RPMI7951 (cell line): ENCODE data around the gene ELAVL2. TPM values are rescaled to one million over a fixed set of nuclear protein-coding genes. Genes with fewer than 3 reads are reported as not detected.
A peak's percentile ranks its signal among the peaks of the same experiment; 100 is the strongest.

Source experiments
- DNase-seq: peaks from one replicate; pipeline ENCODE4 v3.0.0-alpha.2; 2012; ENCODE audit warnings: low read depth
- total RNA-seq: library from RNA; depleted of rRNA; stranded (reverse); fragments of >200 nt; shearing (Covaris generic); gene quantifications from 2 replicates; pipeline ENCODE4 v1.2.3, GENCODE V29; 2014

Gene ELAVL2
- total RNA-seq, 1 experiment from 2014 or later, result 1.1 TPM

DNA sequence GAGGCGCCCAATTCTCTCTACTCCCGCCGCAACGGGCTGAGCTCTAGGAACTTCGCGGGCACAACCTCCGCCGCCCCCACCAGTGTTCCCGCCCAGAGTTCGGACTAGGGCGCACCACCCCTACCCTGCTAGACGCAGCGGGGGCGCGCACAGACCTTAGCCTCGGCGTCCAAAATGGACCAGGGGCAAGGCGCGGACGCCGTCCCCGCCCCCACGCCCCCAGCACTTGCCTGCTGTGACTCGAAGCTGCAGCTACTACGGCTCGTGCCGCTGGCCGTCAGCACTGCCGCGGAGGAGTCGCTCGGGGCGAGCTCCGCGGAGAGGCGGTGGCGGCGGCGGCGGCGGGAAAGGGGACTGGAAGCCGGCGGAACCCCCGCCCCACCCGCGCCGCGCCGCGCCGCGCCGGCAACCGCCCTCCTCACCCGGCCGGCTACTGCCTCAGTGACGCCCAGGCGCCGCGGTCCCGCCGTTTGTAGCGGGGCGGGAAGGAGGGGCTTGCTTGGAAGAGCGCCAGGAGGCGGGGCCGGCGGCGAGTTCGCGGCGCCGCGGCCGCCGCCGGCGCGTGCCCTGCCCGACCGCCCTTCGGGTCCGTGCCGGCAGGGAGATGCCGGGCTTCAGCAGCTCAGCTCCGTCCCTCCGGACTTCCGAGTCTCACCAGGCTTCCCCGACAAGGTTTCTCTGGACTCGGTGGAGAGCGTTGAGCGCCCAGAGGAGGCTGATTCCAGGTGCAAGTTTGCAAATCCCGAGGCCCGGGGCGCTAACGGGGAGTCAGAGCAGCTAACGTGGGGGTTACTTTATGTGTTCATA is 4.5 kb downstream of the ELAVL2 start:
- DNase-seq, result peak; percentile 15

DNA sequence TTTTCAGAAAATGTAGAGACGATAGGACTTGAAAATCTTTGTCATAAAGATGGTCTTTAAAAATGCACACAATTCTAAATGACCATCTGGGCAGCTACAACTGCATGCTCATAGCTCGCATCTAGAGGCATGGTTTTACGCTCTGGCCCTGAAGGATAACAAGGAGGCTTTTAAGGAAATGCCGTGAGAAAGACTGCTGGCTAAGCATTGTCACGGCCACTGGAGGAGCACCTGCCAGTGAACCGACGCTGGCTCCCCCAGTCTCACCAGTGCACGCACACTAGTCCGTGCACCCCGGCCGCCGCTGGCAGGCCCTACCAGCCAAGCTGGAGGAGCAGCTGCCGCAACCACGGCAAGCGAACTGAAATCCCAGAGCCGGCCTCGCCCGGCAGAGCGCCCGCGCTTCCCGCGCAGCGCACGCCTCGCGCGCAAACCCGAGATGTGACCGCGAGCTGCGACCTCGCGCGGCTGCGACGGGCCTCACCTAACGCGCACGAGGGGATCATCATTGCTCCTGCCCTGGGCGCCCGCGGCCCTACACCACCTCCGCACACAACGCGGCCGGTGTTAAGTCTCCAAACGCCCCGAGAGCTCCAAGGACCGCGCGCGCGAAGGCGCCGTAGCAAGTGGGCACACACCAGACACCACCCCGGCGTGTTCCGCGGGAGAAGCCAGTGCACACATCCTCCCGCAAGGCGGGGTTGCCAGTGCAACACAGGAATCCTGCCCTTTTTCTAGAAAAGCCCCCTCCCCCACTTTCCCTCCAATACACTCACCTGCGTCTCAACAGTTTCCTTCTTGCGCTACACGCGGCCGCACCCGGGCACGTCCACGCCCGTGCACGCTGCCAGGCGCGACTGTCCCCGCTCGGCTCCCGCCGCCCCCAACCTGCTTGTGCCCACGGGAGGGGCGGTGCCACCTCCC is 5.3 kb downstream of the ELAVL2 start:
- DNase-seq, result no peak

DNA sequence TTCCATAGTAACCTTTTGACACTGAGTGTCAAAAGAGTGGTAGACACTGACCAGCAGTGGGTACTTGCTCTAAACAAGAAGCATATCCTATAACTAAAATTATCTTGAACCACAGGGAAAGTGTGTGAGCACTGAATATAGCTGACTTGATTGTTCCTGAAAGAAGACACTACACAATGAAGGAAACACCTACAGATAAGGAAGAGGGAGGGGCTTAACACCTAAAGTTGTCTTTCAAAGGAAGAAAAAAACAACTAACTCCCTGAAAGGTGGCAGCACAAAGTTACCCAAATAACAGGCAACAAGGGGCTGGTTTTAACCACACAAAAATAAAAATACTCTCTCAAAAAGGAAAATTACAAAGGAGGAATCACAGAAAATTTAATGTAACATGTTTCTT is 6.6 kb downstream of the ELAVL2 start:
- no peak for DNase-seq

DNA sequence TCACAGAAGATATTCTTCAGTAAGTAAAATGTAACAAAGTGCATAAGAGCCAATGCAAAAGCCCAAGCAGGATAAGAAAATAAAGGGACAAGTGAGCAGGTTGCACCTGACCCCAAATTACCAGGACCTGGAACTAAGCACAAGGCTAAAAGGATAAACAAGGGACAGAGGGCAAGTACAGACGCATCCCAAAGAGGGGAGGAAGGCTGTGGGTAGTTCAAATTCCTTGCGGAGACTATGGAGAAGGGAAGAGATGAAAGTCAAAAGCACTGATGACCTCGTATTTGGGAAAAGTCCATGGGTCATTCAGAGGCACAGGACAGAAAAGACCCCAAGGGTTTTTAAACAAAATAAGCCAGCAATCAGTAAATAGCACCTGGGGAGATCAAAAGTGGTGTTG is 11.8 kb downstream of the ELAVL2 start:
- DNase-seq, result no peak

DNA sequence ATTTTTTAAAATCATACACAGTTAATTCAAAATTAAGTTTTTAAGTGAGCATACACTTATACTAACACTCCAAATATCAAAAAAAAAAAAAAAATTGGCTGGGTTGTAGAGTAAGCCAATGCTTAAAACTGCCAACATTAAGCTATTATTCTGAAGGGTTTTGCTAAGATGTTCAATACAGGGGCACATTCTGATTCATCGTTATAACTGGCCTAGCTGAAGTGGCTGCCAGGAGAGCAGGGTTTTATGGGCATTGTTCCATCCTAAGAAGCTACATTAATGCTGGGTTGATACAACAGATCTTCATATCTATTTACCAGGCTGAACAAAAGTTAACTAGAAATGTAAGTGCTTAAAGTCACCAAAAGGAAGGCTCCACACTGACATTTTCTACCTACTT is 13.4 kb downstream of the ELAVL2 start:
- DNase-seq, result no peak

DNA sequence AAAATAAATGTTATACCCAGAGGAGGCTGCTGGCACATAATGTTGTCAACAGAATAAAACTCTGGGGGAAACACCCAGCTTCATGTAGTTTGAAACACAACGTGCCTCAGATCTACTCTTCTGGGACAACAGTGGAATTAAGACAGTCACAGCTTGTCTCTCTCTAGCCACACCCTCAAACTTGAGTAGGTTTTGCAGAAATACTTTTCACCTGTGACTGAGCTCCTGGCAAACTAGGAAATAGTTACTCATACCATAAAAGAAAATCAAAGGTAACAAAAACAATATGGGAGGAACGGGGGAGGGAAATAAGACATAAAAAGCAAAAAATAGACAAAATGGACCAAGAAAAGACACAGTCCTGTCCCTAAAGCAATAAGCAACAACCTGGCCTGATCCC is 14.4 kb downstream of the ELAVL2 start:
- DNase-seq, result no peak

DNA sequence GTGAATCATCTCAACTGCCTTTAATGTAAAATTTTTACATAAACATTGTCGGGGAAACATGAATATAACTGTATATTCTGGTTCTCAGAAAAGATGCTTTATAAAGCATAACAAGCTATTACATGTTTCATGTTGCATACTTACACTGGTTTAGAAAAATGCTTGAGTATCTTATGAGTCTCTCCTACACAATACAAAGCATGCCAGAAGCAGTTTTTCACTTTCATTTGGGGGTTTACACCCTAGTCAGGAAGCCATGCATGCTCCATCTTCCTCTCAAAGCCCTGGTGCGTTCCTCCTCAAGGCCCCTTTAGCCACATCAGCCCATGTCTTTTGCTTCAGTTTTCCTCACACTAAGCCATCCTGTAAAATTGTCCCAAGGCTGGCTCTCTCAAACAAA is 22.8 kb downstream of the ELAVL2 start:
- DNase-seq, result no peak

DNA sequence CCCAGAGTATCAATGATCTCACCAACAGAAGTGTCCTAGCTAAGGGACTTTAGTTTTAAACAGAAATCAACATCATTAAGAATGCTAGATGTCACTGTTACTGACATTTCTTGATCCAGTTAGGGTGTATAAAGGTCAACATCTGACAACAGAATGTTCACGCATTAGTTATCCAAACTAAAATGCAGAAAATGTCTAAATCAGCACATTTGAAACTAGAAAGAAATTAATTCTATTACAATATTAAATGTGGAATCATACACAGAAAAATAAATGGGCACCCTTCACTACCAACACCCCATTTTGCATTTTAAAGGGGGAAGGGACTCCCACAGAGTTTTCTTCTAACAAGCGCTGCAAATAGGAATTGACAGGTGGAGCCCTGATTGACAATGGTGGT is 24.5 kb downstream of the ELAVL2 start:
- DNase-seq, result no peak

DNA sequence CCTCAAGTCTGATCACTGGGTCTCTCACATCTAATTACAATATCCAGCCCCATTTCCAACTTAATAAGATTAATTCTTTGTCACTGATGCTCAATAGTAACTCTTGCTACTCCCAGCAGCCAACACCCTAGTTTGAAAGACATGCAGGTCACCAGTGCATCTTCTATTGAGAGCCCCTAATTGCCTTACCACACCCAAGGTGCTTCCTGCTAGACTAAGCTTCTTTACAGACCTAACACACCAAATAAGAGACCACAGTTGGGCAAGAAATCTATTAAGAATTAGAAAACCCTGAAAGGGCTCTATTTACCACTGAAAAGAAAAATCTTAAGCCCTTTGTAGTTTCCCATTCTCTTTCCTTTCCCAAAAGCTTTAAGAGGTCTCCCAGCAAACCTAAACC is 26.5 kb downstream of the ELAVL2 start:
- DNase-seq, result no peak

DNA sequence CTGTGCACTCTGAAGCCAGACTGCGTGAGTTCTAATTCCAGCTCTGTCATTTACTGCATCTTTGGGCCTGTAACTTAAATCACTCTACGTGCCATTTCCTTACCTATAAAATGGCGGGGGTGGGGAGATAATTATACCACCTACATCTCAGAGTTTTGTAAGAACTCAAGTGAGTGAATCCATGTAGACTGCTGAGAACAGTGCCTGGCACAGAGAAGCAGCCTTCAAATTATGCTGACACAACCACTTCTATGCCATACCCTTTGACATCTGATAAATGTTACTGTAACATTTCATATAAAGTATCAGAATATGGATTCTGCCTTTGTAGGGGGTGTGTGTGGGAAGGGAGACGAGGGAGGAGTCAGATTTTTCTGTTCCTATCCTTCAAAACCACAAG is 27.7 kb downstream of the ELAVL2 start:
- no peak for DNase-seq

DNA sequence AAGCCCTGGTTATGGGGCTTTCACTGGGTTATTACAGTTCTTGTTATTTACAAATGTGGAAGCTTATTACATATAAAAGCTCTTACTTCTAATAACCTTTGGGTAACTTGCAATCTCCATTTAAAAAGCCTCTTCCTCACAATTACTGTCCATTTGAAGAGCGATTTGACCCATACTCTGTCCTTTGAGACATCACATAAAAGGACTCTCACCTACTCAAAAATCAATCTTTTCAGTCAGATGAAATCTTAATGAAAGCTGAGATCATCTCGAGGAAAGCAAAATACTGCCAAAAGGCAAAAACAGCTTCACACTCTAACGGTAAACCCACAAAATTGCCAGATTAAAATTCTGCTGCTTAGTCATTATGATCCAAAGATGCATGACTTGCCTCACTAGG is 29.8 kb downstream of the ELAVL2 start:
- DNase-seq, result no peak

DNA sequence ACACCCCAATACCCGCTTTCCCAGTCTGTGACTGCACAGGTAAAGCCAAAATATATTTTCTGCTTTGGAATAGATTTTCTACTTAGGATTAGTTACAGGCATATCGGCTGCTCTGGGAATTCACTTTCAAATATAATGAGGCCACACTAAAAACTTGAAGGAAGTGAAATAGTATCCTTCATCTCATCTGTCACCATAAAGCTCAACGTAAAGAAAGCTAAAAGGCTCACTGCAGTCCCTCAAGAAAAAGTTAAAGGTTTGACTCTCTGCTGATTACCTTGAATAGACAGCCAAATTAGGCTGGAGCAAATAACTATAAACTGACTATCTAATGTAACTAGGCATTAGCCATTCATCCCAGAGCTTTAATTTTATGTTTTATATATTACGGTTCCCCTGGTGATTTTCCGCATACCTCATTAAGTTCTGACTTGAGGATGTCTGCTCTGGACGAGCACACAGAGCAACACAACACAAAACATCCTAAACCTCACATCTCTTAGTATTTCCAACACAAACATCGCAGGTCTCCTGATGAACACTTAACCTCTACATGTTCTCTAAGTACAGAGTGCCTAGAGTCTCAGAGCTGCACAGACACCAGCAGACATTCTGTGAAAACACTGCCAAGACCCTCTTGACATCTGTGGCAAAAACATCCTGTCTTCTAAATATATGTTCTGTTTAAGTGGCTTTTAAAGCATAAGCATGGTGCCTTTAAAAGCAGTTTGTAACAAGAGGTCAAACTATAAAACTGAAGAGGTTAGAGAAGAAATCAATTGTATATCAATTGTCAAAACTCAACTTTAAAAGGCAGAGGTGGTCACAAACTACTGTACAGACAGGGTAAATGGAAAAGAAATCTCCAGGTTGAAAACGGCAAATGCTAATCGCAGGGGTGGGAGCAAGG is 35.4 kb downstream of the ELAVL2 start:
- DNase-seq, result no peak

DNA sequence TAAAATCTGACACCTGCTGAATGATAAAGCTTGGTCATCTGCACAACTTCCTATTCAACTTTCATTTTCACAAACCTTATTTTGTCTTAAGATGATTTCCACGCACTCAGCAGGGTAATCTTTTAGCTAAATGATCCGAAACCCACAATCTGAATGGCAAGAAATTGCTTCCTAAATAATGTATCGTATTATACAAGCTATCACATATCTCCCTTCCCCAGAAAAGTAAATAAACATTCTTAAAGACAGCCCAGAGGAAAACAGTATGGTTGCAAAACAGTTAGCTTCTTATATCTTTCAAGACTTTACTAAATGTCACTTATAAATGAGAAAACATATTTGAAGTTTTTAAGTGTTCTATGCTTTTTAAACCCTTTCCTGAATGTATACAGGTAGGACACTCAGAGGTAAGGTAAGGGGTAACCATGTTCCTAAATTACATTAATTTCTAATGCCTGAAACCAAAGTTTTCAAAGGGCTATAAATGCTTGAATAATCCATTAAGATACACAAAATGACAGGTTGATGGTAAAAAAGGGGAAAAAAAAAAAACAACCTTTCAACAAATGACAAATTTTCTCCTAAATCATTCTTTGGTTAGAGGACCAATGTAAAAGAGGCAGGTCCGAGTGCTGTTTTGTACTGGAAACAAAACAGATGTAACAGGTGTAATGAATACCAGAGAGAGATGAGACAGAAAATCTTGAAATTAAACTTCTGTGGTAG is 36.3 kb downstream of the ELAVL2 start:
- no peak for DNase-seq

DNA sequence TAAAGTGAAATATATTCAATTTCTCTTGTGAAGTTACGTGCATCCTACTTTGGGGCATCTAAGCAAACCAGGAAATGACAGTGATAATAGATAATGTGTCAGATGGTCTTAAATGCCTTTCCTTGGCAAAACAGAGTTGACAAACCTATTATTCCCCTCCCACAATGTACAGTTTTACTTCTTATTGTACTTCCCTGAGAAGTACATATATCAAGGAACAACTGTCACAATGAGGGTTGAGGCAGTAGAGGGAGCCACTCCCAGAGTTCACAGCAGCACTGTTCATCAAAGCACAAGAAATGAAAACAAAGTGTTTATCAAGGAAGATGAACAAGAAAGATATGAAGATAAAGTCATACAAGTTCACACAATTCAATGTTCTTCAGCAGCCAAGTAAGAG is 41.1 kb downstream of the ELAVL2 start:
- DNase-seq, result no peak

DNA sequence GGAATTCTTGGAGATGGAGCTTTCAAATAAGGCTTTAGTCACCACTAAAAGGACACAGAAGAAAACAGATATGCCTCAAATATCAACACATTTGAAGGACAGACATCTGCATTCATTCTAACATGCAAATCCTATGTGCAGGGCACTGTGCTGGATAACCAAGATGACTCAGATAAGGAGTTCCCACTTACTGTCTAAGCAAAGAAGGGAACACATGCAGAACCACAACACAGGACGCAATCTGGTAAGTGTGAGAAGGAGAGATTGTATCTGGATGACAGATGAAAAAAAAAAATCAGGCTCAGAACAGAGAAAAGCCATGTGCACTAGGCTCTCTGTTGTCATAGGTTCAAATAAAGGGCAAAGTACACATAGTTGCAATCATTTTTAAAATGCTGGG is 42.5 kb downstream of the ELAVL2 start:
- peak; percentile 73 for DNase-seq

DNA sequence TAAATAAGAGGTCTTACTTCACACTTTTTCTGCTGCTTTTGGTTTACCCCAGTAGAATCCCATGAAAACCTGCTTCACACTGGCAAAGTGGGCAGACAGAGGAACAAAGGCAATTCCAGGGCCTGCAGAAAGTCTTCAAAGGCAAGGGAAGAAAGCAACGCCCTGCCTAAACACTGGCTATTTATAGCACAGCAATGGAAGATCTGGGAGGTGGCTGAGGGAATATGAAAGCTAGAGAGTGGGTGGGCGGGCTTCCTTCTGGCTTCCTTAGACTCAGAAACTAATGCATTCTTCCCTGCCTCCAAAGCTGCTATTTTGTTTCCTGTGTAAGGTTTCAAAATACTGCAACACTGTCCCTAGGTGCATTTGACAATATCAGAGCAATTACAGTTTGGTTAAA is 46.8 kb downstream of the ELAVL2 start:
- DNase-seq, result peak; percentile 42

DNA sequence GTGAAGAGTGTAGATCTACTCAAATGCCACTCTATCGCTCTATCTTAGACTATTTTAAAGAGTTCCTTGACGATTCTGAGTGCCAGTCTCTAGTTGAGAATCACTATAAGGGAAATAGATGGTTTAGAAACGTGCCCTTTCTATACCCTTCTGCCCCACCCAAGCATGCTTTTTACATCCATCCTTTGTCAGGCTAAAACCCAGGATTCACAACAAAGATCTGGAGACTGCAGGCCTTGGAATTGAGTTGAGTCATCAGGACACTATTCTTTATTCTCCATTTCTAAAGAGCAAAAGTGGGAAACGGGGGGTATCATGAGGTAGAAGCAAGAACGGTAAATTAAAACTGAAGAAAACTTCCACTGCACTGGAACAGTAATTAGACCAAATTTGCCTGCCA is 48.7 kb downstream of the ELAVL2 start:
- no peak for DNase-seq

DNA sequence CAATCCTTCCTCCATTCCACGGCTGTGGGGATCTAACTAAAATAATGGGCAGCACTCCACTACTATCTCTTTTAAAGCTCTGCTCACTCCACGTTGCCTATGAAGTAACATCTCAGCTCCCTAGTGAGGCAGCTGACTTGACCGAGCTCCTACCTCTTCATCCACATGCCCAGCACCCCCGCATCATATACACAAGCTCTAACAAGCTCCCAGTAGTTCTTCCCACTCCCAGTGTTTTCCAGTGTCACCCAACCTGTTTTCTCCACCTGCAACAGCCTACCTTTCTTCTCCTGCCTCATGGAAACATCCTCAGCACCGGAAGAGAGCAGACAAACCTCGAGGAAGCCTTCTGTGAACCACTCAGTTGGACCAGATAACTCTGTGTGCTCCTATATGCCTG is 50.5 kb downstream of the ELAVL2 start:
- DNase-seq, result no peak

DNA sequence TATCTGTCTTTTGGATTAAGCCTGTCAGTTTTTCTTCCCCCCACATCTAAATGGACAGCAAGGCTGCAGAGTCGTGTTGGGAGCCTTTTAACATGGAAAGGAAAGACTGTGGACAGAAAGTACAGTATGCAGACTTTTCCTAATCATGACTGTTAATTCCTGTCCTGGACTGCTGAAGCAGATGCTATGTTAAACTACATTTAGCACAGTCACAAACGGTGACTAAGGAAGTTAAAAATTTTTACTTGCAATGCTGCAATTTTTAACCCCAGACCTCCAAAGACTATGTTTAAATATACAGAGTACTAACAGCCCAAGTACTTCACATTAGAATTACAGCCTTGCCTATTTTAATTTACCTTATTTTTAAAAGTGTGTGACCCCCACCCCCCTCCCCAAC is 51.8 kb downstream of the ELAVL2 start:
- DNase-seq, result peak; percentile 13

DNA sequence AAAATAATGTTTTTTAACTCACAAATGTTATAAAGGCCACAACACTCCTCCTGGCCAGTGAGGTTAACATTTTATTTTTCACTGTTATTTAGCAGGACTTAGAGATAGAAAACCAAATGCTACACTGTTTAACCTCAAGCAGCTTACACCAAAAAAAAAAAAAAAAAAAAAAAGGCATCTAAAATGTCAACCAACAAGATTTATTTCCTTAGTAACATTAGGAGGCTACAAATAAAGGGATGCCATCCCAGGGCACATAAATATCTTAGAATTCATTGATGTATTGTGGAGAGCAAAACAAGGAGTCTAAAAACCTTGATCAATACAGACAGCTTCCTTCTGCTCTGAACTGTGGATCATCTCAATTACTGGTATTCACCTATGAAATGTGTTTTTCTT is 53.7 kb downstream of the ELAVL2 start:
- no peak for DNase-seq

DNA sequence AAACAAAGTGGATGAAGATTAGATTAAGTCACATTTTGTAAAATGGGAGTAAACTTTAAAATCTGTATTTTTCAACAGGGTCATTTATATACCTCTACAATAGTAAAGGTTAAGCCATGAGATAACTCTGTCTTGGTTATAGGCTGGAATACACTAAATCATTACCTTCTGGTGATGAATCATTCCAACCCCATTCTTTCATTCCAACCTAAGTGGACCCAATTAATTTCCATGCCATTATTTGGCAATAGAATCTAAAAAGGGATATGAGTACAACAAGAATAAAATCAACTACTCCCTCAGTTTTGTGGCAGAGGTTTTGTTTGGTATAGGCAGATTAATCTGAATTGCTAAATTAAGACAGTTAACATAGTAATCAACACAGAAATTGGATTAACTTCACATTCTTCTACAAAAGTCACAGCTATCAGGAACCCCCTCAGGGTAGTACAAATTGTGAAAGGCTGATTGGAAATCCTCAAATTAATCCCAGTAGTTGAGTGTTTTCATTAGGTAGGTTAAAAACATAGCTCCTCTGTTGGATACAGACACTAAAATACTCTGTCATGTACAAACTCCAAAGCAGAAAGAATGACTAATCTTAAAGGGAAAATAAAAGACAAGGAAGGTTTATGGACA is 54.2 kb downstream of the ELAVL2 start:
- DNase-seq, result peak; percentile 38
